Neutrophil (primary cell): ENCODE data around the gene TMEM45A.
"Not testable (repeated sequence)": the region's sequence is repeated elsewhere in the genome, so short reads cannot be mapped to it uniquely, and the experiment has no call there.

Experiments
- H3K27ac ChIP-seq: fragments of 200-600 bp; sonication (generic); 2 replicates; pipeline ENCODE4 v1.5.1; 2016; ENCODE audit warnings: mild to moderate bottlenecking, moderate library complexity
- H3K27me3 ChIP-seq: fragments of 200-600 bp; sonication (generic); 2 replicates; pipeline ENCODE4 v1.6.0; 2016; ENCODE audit warnings: mild to moderate bottlenecking
- H3K36me3 ChIP-seq: fragments of 200-600 bp; sonication (generic); 2 replicates; pipeline ENCODE4 v1.5.1; 2017
- H3K4me1 ChIP-seq, 2 experiments: fragments of 200-600 bp in 1 of 2; sonication (generic) in 1 of 2; 1 replicate in 1 of 2; 2 replicates in 1 of 2; pipeline versions ENCODE4 v1.5.1 to v1.6.1; 2013 to 2016; ENCODE audit warnings: low read depth in 1 of 2, low read length in 1 of 2, mild to moderate bottlenecking in 1 of 2, moderate library complexity in 1 of 2; ENCODE audit not compliant: control insufficient read depth in 1 of 2, insufficient read depth in 1 of 2
- H3K4me3 ChIP-seq, 2 experiments: fragments of 200-600 bp in 1 of 2; sonication (generic) in 1 of 2; 1 replicate in 1 of 2; 2 replicates in 1 of 2; pipeline ENCODE4 v1.5.1; 2013 to 2016; ENCODE audit warnings: low read depth in 1 of 2, low read length in 1 of 2, mild to moderate bottlenecking in 1 of 2, moderate library complexity in 1 of 2
- H3K9me3 ChIP-seq: fragments of 200-600 bp; sonication (generic); 2 replicates; pipeline ENCODE4 v1.5.1; 2016
- CTCF ChIP-seq: fragments of 200-600 bp; sonication (generic); IDR thresholded peaks from 2 replicates; pipeline ENCODE4 v1.5.1; 2016; ENCODE audit warnings: antibody characterized with exemption

TMEM45A gene

GRCh38 chr3:100535610-100535943, 43.2 kb downstream of the TMEM45A start:
- no peak overlapping the region for H3K4me3 ChIP-seq
- no peaks in the 10 kb centered on the region for H3K4me1 ChIP-seq
- no peak for TF ChIP-seq CTCF

DNA sequence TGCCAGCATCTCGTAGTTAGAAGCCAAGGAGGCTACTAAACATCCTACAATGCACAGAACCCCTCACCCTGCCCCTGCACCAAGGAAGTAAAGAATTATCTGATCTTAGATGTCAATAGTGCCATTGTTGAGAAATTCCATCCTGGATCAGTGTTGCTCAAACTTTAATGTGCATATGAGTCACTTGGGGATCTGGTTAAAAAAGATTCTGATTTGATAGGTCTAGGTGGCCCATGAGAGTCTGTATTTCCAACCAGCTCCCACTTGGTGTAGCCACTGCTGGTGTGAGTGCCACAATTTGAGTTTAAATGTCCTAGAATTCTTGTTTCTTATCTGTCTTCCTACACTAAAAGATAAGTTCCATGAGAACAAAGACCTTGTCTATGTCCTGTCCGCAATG, 43.7 kb downstream of the TMEM45A start:
- Histone ChIP-seq H3K9me3 (no peaks in the 10 kb centered on the region), H3K27me3 (no peaks in the 10 kb centered on the region), H3K36me3 (no peaks in the 10 kb centered on the region), H3K27ac (no peak overlapping the region), H3K4me1 (no peaks in the 10 kb centered on the region), H3K4me3 (no peak overlapping the region)
- TF ChIP-seq CTCF = no peak

More at GRCh38 chr3:100535610-100535943, 43.2 kb downstream of the TMEM45A start:
- Histone ChIP-seq H3K9me3 (no peaks in the 10 kb centered on the region), H3K27ac (no peak overlapping the region), H3K36me3 (no peaks in the 10 kb centered on the region), H3K27me3 (no peaks in the 10 kb centered on the region)

GRCh38 chr3:100537646-100538338, 45.4 kb downstream of the TMEM45A start:
- Histone ChIP-seq H3K27ac (no peak overlapping the region), H3K27me3 (no peaks in the 10 kb centered on the region), H3K4me1 (no peaks in the 10 kb centered on the region), H3K9me3 (no peaks in the 10 kb centered on the region), H3K36me3 (no peaks in the 10 kb centered on the region), H3K4me3 (no peak overlapping the region)
- no peak for TF ChIP-seq CTCF

- H3K27me3 ChIP-seq = no peaks in the 10 kb centered on the region
- no peak overlapping the region for H3K27ac ChIP-seq
- H3K36me3 ChIP-seq = no peaks in the 10 kb centered on the region
- H3K4me3 ChIP-seq = no peak overlapping the region
- no peak for TF ChIP-seq CTCF
- H3K4me1 ChIP-seq = no peaks in the 10 kb centered on the region
- H3K9me3 ChIP-seq = no peaks in the 10 kb centered on the region
Observed at GRCh38 chr3:100538339-100538706, 45.9 kb downstream of the TMEM45A start.

GRCh38 chr3:100540791-100541334, 48.4 kb downstream of the TMEM45A start:
- Histone ChIP-seq H3K4me3 (no peak overlapping the region), H3K36me3 (no peaks in the 10 kb centered on the region), H3K4me1 (peaks cover 0 to 3% of the 10 kb centered on the region in 2 experiments), H3K9me3 (no peaks in the 10 kb centered on the region), H3K27me3 (no peaks in the 10 kb centered on the region), H3K27ac (no peak overlapping the region)
- TF ChIP-seq CTCF = no peak

- not testable (repeated sequence) for H3K36me3 ChIP-seq, H3K27me3 ChIP-seq, H3K4me3 ChIP-seq, H3K9me3 ChIP-seq, H3K4me1 ChIP-seq, H3K27ac ChIP-seq
Observed at GRCh38 chr3:100541428-100541827, 49.0 kb downstream of the TMEM45A start.
